Natural killer cell (primary cell): ENCODE measurements around the gene AP2B1. TPM values are rescaled to one million over a fixed set of nuclear protein-coding genes. Genes with fewer than 3 reads are reported as not detected.

ENCODE experiments used
- ATAC-seq, 3 donors: fragments of 150-1000 bp in 2 of 3; fragments of 200-7000 bp in 1 of 3; cut with Tn5 transposase; 1 replicate in 1 of 3; 2 replicates in 2 of 3; pipeline ENCODE4 v1.10.0; 2021; ENCODE audit warnings: mild to moderate bottlenecking in 2 of 3, moderate library complexity in 2 of 3
- DNase-seq, 2 donors: peaks; one replicate each; pipeline versions ENCODE4 v3.0.0 to v3.0.0-alpha.2; 2013 to 2021; ENCODE audit warnings: mixed read lengths in 1 of 2
- H3K27ac ChIP-seq: one replicate; pipeline ENCODE4 v1.5.1; 2013; ENCODE audit warnings: mild to moderate bottlenecking, low read length
- H3K27me3 ChIP-seq: one replicate; pipeline ENCODE4 v1.6.1; 2013; ENCODE audit warnings: low read length; ENCODE audit not compliant: control insufficient read depth, insufficient read depth
- H3K36me3 ChIP-seq: one replicate; pipeline ENCODE4 v1.6.1; 2013; ENCODE audit warnings: low read length; ENCODE audit not compliant: control insufficient read depth, insufficient read depth
- H3K4me1 ChIP-seq: one replicate; pipeline ENCODE4 v1.6.1; 2013; ENCODE audit warnings: low read length; ENCODE audit not compliant: control insufficient read depth, insufficient read depth
- H3K4me3 ChIP-seq: one replicate; pipeline ENCODE4 v1.5.1; 2013; ENCODE audit warnings: low read length
- H3K9me3 ChIP-seq: one replicate; pipeline ENCODE4 v1.6.1; 2013; ENCODE audit warnings: low read length; ENCODE audit not compliant: control insufficient read depth, insufficient read depth
- H3K27ac Mint-ChIP-seq, 2 donors: one replicate each; pipeline ENCODE4 v1.8.0; 2022; ENCODE audit warnings: mild to moderate bottlenecking in 2 of 2, mixed read lengths in 2 of 2, moderate library complexity in 1 of 2
- H3K27me3 Mint-ChIP-seq, 2 donors: one replicate each; pipeline ENCODE4 v1.8.0; 2022; ENCODE audit warnings: low read depth in 2 of 2, mixed read lengths in 2 of 2
- H3K36me3 Mint-ChIP-seq: one replicate; pipeline ENCODE4 v1.8.0; 2022; ENCODE audit warnings: mixed read lengths
- H3K4me1 Mint-ChIP-seq, 2 donors: one replicate each; pipeline ENCODE4 v1.8.0; 2022; ENCODE audit warnings: mixed read lengths in 2 of 2
- H3K4me3 Mint-ChIP-seq: one replicate; pipeline ENCODE4 v1.8.0; 2022; ENCODE audit warnings: mild to moderate bottlenecking, moderate library complexity, mixed read lengths
- H3K9me3 Mint-ChIP-seq, 2 donors: one replicate each; pipeline ENCODE4 v1.8.0; 2022; ENCODE audit warnings: mixed read lengths in 2 of 2
- WGBS: methylation state at CpG from one replicate; pipeline ENCODE4 v1.1.7; 2013; ENCODE audit warnings: missing lambda C conversion rate; ENCODE audit not compliant: insufficient coverage; 5-methylcytosine and 5-hydroxymethylcytosine counted together
- intact Hi-C: fragments of 100-400 bp; cut with micrococcal nuclease; formaldehyde crosslinking; loops from one replicate; pipeline ENCODE4 v1.14.2; 2022
- total RNA-seq, 4 donors: library from RNA; stranded (reverse); fragments of 120-200 nt in 1 of 4; gene quantifications; one replicate each; pipeline versions ENCODE4 v1.2.3 to v1.2.4, GENCODE V29; 2013 to 2022
- TF ChIP-seq, protein P1 (sequence below): fragments of 200-600 bp; IDR thresholded peaks from one replicate; pipeline ENCODE4 v1.8.0; 2022; ENCODE audit warnings: antibody characterized with exemption

Gene AP2B1
- total RNA-seq, 3 donors from 2014 or later (not counting 1 experiment from before 2014, with no cell fraction given), result 111 to 148 (median 139) TPM

DNA sequence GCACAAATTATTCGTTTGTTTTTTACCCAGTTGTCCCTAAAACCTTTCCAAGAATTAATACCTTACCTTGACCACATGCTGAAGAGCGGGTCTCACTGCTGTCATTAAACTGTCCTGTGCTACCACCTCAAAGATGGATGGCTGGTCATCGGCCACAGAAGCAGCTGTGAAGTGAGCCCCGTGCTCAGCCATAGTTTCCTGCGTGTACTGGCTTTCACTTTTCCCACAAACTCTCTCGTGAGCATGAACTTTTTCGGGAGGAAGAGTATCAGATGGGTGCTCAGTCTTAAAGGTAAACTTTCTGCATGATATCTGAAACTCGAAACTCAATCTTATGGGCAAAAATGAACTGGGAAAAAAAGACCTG, 9.3 kb upstream of the AP2B1 start:
- intact Hi-C loops, result loop anchor here (1.0 to 5.0 kb wide), 3 partner anchors 9 to 266 kb away; partner anchors contain the start of gene AP2B1
- Mint-ChIP-seq H3K9me3 (no peaks in the 10 kb centered on the region), H3K27ac (peak overlapping the region; percentile 99), H3K4me3 (peak overlapping the region; percentile 96), H3K36me3 (no peaks in the 10 kb centered on the region), H3K4me1 (peaks cover 19 to 20% of the 10 kb centered on the region in 2 donors), H3K27me3 (no peaks in the 10 kb centered on the region)
- Histone ChIP-seq H3K36me3 (peaks cover 15% of the 10 kb centered on the region), H3K4me3 (peak overlapping the region; percentile 85), H3K27ac (peak overlapping the region; percentile 92), H3K4me1 (peaks cover 13% of the 10 kb centered on the region), H3K27me3 (no peaks in the 10 kb centered on the region), H3K9me3 (no peaks in the 10 kb centered on the region)
- peak; percentile 1 to 33 (median 6) for ATAC-seq
- peak in 1 of 2 donors; percentile 48 for DNase-seq
- WGBS, result 1% methylated on average over 8 of the region's 8 CpGs
- TF ChIP-seq, protein P1, sequence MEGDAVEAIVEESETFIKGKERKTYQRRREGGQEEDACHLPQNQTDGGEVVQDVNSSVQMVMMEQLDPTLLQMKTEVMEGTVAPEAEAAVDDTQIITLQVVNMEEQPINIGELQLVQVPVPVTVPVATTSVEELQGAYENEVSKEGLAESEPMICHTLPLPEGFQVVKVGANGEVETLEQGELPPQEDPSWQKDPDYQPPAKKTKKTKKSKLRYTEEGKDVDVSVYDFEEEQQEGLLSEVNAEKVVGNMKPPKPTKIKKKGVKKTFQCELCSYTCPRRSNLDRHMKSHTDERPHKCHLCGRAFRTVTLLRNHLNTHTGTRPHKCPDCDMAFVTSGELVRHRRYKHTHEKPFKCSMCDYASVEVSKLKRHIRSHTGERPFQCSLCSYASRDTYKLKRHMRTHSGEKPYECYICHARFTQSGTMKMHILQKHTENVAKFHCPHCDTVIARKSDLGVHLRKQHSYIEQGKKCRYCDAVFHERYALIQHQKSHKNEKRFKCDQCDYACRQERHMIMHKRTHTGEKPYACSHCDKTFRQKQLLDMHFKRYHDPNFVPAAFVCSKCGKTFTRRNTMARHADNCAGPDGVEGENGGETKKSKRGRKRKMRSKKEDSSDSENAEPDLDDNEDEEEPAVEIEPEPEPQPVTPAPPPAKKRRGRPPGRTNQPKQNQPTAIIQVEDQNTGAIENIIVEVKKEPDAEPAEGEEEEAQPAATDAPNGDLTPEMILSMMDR, result no peak

GRCh38 chr17:35578197-35578928, 8.8 kb upstream of the AP2B1 start, which contains the start of gene PEX12:
Gene PEX12, minus strand, starts transcription at chr17:35578571. Its CDS starts 550 bp downstream, at chr17:35578021.
- Histone ChIP-seq H3K36me3 (peaks cover 15% of the 10 kb centered on the region), H3K27me3 (no peaks in the 10 kb centered on the region), H3K4me1 (peaks cover 13% of the 10 kb centered on the region), H3K27ac (peak within 1 kb of the TSS; percentile 92), H3K4me3 (peak within 1 kb of the TSS; percentile 85), H3K9me3 (no peaks in the 10 kb centered on the region)
- H3K9me3 Mint-ChIP-seq, result no peaks in the 10 kb centered on the region
- DNase-seq (peak; percentile 76 to 96), ATAC-seq (peak; percentile 91 to 98 (median 96))
- H3K27me3 Mint-ChIP-seq, result no peaks in the 10 kb centered on the region
- TF ChIP-seq, protein P1, result no peak
- WGBS, result under 1% methylated on average over 45 of the region's 45 CpGs
- H3K36me3 Mint-ChIP-seq, result no peaks in the 10 kb centered on the region
- peak within 1 kb of the TSS; percentile 96 for H3K4me3 Mint-ChIP-seq
- H3K27ac Mint-ChIP-seq, result peak within 1 kb of the TSS; percentile 99
- intact Hi-C loops, result loop anchor here (1.0 to 5.0 kb wide), 3 partner anchors 9 to 266 kb away; partner anchors contain the start of gene AP2B1
- H3K4me1 Mint-ChIP-seq, result peaks cover 19 to 20% of the 10 kb centered on the region in 2 donors

- H3K36me3 Mint-ChIP-seq, result no peaks in the 10 kb centered on the region
- H3K4me1 ChIP-seq, result peaks cover 13% of the 10 kb centered on the region
- WGBS, result 6% methylated on average over 11 of the region's 11 CpGs
- H3K9me3 ChIP-seq, result no peaks in the 10 kb centered on the region
- H3K4me3 Mint-ChIP-seq, result peak overlapping the region; percentile 96
- no peaks in the 10 kb centered on the region for H3K9me3 Mint-ChIP-seq
- peak overlapping the region; percentile 92 for H3K27ac ChIP-seq
- H3K27me3 ChIP-seq, result no peaks in the 10 kb centered on the region
- intact Hi-C loops, result loop anchor here (1.0 to 5.0 kb wide), 3 partner anchors 8 to 267 kb away; partner anchors contain the start of gene AP2B1
- peaks cover 19 to 20% of the 10 kb centered on the region in 2 donors for H3K4me1 Mint-ChIP-seq
- TF ChIP-seq, protein P1, result no peak
- H3K4me3 ChIP-seq, result peak overlapping the region; percentile 85
- peaks cover 15% of the 10 kb centered on the region for H3K36me3 ChIP-seq
- peak overlapping the region; percentile 99 for H3K27ac Mint-ChIP-seq
- DNase-seq, result peak in 1 of 2 donors; percentile 38
- H3K27me3 Mint-ChIP-seq, result no peaks in the 10 kb centered on the region
- no peak for ATAC-seq
Observed at GRCh38 chr17:35578929-35579432, 8.1 kb upstream of the AP2B1 start.
